Activated CD4-positive, alpha-beta memory T cell treated with anti-CD3 and anti-CD28 coated beads for 36 hours (primary cell): ENCODE measurements around the gene EYA3. TPM values are rescaled to one million over a fixed set of nuclear protein-coding genes. Genes with fewer than 3 reads are reported as not detected.
A peak's percentile ranks its signal among the peaks of the same experiment; 100 is the strongest.

Experiments used
- CTCF ChIA-PET: fragments of 350-600 bp; sonication (Branson Sonifier 250); formaldehyde crosslinking; loops from one replicate; lab custom pipeline; 2021; ENCODE audit warnings: antibody characterized with exemption, inconsistent platforms; lab: Charles Lee
- POLR2A ChIA-PET: fragments of 350-600 bp; sonication (Branson Sonifier 250); formaldehyde crosslinking; loops from one replicate; lab custom pipeline; 2021; ENCODE audit warnings: antibody characterized with exemption; lab: Charles Lee
- DNase-seq: peaks from one replicate; pipeline ENCODE4 v3.0.0-alpha.2; 2020
- H3K27ac Mint-ChIP-seq: one replicate; pipeline ENCODE4 v1.8.0; 2021; ENCODE audit warnings: mixed read lengths
- H3K27me3 Mint-ChIP-seq: one replicate; pipeline ENCODE4 v1.8.0; 2021; ENCODE audit warnings: mixed read lengths
- H3K36me3 Mint-ChIP-seq: one replicate; pipeline ENCODE4 v1.8.0; 2021; ENCODE audit warnings: mixed read lengths
- H3K4me1 Mint-ChIP-seq: one replicate; pipeline ENCODE4 v1.8.0; 2021; ENCODE audit warnings: low read depth, mixed read lengths
- H3K4me3 Mint-ChIP-seq: one replicate; pipeline ENCODE4 v1.8.0; 2021; ENCODE audit warnings: mild to moderate bottlenecking, mixed read lengths
- H3K9me3 Mint-ChIP-seq: one replicate; pipeline ENCODE4 v1.8.0; 2021; ENCODE audit warnings: mixed read lengths
- intact Hi-C: fragments of 100-400 bp; cut with micrococcal nuclease; formaldehyde crosslinking; loops from one replicate; pipeline ENCODE4 v1.15.1; 2023
- total RNA-seq, 2 experiments: library from RNA; stranded (reverse); gene quantifications; one replicate each; pipeline ENCODE4 v1.2.3, GENCODE V29; 2021

Gene EYA3
- total RNA-seq, 2 experiments from 2014 or later = 26.4 to 27.4 TPM

DNA sequence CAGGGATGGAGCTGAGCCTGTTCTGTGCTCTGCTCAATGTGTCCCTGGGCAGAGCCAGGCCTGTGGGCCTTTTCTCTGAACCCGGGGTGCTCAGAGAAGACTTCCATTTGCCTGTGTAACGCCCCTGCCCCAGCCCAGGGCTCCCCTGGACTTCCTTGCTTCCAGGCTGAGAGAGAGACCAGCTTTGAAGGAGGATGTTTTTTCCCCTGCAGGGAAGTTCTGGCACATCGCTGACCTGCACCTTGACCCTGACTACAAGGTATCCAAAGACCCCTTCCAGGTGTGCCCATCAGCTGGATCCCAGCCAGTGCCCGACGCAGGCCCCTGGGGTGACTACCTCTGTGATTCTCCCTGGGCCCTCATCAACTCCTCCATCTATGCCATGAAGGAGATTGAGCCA lies 143.4 kb downstream of the EYA3 start:
- intact Hi-C loops = no loop called here
- Mint-ChIP-seq H3K4me3 (no peak overlapping the region), H3K27me3 (no peaks in the 10 kb centered on the region), H3K36me3 (no peaks in the 10 kb centered on the region), H3K9me3 (no peaks in the 10 kb centered on the region), H3K27ac (no peak overlapping the region), H3K4me1 (peaks cover 22% of the 10 kb centered on the region)
- no peak for DNase-seq
- ChIA-PET CTCF (interaction anchor here (0.8 to 1.2 kb wide), 2 partner anchors 34 to 87 kb away, joined by 3 to 4 read pairs; no protein-coding TSS in a partner anchor), POLR2A (interaction anchor here (1.1 kb wide), 2 partner anchors 15 to 33 kb away, joined by 4 read pairs; partner anchors contain the start of gene XKR8)

DNA sequence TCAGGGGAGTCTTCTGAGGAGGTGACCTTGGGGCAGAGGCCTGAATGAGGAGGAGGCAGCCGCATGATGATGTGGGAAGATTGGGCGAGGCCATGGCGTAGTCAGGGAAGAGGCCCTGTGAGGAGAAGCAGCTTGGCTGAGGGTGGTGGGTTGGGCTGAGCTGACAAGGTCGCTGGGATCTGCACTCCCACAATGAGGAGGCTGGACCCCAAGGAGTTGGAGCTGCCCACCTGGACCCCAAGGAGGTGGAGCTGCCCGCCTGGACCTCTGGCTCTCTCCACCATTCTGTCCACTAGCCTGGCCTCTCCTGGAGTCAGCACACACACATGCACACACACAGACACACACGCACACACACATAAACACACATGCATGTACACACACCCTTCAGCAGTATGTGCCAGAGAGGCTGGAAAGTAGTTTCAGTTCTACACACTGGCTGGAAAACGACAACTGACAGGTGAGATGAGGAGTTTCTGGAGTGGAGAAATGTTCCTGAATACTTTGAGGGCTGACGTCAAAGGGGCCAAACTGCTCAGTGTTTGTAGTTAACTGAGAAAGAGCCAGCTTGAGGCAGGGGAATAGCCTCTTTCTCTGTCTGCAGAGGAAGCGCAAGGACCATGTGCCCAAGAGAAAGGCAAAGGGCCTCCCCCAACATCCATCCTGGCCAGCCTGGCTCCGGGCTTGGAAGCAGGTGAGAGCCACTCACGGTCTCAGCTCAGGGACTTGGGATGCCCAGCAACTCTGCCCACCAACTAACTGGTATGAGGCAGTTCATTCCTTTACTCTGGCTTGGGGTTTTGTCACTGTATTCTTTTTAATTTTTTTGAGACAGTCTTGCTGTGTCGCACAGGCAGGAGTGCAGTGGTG lies 146.5 kb downstream of the EYA3 start:
- Mint-ChIP-seq H3K27me3 (no peaks in the 10 kb centered on the region), H3K9me3 (no peaks in the 10 kb centered on the region), H3K27ac (no peak overlapping the region), H3K4me1 (peaks cover 24% of the 10 kb centered on the region), H3K36me3 (no peaks in the 10 kb centered on the region), H3K4me3 (no peak overlapping the region)
- intact Hi-C loops = no loop called here
- no peak for DNase-seq
- CTCF ChIA-PET = interaction anchor here (0.8 to 3.5 kb wide), 6 partner anchors 11 to 85 kb away, joined by 4 to 28 read pairs (median 12); partner anchors contain the start of gene XKR8
- POLR2A ChIA-PET = no interaction called here

DNA sequence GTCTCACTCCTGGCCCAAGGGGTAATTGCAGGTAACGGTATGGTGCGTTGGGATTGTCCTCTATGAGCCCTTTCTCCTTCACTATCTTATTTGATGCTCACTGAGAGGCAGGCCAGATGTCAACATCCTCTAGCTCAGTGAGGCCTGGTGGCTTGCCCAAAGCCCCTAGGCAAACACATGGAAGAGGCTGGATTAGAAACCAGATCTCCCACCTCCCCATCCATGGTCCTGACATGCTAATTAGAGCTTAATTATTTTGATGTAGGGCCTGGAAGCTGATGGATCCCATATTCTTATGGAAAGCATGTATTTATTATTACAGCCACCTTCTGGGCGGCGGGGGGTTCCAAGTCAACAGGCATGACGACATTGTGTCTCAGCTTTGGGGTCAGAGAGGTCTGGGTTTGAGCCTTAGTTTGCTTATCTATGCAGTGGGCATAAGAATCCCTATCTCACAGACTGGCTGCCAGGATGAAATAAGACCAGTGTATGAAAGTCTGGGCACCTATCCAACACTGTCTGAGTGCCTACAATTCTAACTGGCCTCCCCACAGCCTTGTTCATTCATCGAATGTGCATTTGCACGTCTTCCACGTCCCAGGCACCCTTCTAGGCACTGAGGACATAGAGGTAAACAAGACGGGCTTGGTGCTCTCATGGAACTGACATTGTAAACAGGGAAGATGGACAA lies 147.4 kb downstream of the EYA3 start:
- Mint-ChIP-seq H3K4me1 (peaks cover 24% of the 10 kb centered on the region), H3K4me3 (no peak overlapping the region), H3K27ac (no peak overlapping the region), H3K9me3 (no peaks in the 10 kb centered on the region), H3K27me3 (no peaks in the 10 kb centered on the region), H3K36me3 (no peaks in the 10 kb centered on the region)
- ChIA-PET CTCF (interaction anchor here (0.6 to 3.5 kb wide), 21 partner anchors 10 to 268 kb away, joined by 3 to 28 read pairs (median 4); partner anchors contain the start of genes EYA3, THEMIS2 and XKR8), POLR2A (no interaction called here)
- intact Hi-C loops = loop anchor here (1.0 kb wide), 1 partner anchor 150 kb away; no protein-coding TSS in a partner anchor
- no peak for DNase-seq

DNA sequence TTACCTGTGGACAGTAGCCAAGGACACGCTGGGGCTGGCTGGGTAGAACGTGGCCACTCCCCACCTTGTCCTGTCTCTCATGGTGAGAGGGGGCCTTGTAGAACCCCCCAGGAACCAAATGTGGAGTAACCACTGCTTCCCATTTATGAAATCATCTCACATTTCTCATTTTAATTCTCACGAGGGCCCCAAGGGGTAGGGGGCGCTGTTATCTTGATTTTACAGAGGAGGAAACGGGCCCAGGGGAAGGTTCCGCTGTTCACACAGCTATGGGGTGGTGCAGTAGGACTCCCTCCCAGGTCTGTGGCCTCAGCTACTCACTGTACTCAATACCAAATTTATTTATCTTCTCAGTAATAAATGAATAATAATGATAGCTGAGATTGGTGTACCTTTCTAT lies 148.1 kb downstream of the EYA3 start:
- peak; percentile 84 for DNase-seq
- ChIA-PET POLR2A (no interaction called here), CTCF (interaction anchor here (0.6 to 3.5 kb wide), 20 partner anchors 10 to 269 kb away, joined by 3 to 28 read pairs (median 4); partner anchors contain the start of genes EYA3, THEMIS2 and XKR8)
- H3K27me3 Mint-ChIP-seq = peaks cover 7% of the 10 kb centered on the region
- H3K4me1 Mint-ChIP-seq = peaks cover 25% of the 10 kb centered on the region
- no peaks in the 10 kb centered on the region for H3K9me3 Mint-ChIP-seq
- H3K27ac Mint-ChIP-seq = peak overlapping the region; percentile 54
- no peaks in the 10 kb centered on the region for H3K36me3 Mint-ChIP-seq
- H3K4me3 Mint-ChIP-seq = no peak overlapping the region
- intact Hi-C loops = loop anchor here (1.0 kb wide), 1 partner anchor 151 kb away; no protein-coding TSS in a partner anchor

DNA sequence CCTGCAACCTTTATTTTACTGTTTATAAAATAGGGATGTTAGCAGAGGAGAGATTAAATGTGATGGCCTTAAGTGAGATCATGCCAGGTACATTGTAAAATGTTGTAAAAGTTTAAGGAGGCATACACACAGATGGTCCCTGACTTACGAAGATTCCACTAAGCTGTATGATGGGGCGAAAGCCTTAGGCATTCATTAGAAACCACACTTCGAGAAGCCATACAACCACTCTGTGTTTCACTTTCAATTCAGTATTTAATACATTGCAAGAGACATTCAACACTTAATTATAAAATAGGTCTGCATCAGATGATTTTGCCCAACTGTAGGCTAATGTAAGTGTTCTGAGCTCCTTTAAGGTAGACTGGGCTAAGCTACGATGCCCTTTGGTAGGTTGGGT lies 149.9 kb downstream of the EYA3 start:
- Mint-ChIP-seq H3K27me3 (peaks cover 9% of the 10 kb centered on the region), H3K4me3 (no peak overlapping the region), H3K27ac (no peak overlapping the region), H3K9me3 (no peaks in the 10 kb centered on the region), H3K36me3 (no peaks in the 10 kb centered on the region), H3K4me1 (peaks cover 21% of the 10 kb centered on the region)
- POLR2A ChIA-PET = no interaction called here
- CTCF ChIA-PET = interaction anchor here (0.8 to 2.3 kb wide), 3 partner anchors 13 to 81 kb away, joined by 4 to 8 read pairs (median 5); no protein-coding TSS in a partner anchor
- intact Hi-C loops = no loop called here
- no peak for DNase-seq

DNA sequence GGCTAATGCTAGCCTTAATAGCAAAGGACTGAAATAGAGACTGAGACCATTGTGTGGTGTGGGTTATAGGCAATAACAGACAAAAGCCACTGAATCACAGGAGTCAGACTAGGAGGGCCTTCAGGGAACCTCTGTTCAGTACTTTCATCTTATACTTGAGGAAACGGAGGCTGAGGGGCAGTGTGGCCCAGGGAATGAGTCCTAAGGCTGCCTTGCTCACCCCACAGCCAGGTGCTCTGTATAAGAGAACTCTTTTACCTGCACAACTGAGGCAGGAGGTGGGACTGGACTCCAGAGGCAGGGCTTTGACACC lies 150.9 kb downstream of the EYA3 start:
- DNase-seq = no peak
- Mint-ChIP-seq H3K27ac (no peak overlapping the region), H3K36me3 (no peaks in the 10 kb centered on the region), H3K9me3 (no peaks in the 10 kb centered on the region), H3K4me1 (peaks cover 13% of the 10 kb centered on the region), H3K4me3 (no peak overlapping the region), H3K27me3 (peaks cover 11% of the 10 kb centered on the region)
- ChIA-PET CTCF (interaction anchor here (2.0 to 2.3 kb wide), 2 partner anchors 14 to 80 kb away, joined by 5 to 8 read pairs; no protein-coding TSS in a partner anchor), POLR2A (no interaction called here)
- intact Hi-C loops = no loop called here

DNA sequence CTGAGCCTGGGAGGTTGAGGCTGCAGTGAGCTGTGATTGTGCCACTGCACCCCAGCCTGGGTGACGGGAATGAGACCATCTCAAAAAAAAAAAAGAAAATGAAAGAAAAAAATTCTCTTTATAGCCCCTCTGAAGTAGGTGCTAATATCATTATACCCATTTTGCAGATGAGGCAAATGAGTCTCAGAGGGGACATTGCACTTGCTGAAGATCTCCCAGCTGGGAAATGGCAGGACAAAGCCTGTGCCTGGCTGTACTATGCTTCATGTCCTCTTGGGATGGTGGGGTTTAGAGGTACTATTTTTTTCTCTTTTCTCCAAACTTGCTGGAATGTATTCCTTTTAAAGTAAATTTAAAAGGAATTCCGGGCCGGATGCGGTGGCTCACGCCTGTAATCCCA lies 152.0 kb downstream of the EYA3 start:
- CTCF ChIA-PET = interaction anchor here (0.7 kb wide), 1 partner anchor 1401 kb away, joined by 3 read pairs; no protein-coding TSS in a partner anchor
- POLR2A ChIA-PET = no interaction called here
- no peak for DNase-seq
- intact Hi-C loops = no loop called here
- Mint-ChIP-seq H3K9me3 (no peaks in the 10 kb centered on the region), H3K4me1 (peaks cover 13% of the 10 kb centered on the region), H3K27me3 (peaks cover 12% of the 10 kb centered on the region), H3K4me3 (no peak overlapping the region), H3K27ac (no peak overlapping the region), H3K36me3 (no peaks in the 10 kb centered on the region)

DNA sequence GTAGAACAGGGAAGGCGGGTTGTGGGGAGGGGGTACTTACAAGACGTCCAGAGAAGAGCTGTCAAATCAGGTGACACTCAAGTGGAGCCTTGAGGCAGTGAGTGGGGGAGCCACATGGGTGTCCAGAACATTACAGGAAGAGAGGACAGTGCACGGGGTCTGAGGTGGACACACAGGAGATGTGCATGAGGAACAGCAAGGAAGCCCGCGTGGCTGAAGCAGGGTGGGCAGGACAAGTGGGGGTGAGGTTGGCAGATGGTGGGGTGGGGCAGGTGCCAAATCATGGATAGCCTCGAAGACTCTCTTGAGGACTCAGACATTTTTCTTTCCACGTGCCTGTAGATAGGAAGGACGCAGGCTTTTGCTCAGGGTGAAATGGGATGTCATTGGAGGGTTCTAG lies 152.7 kb downstream of the EYA3 start:
- H3K27ac Mint-ChIP-seq = no peak overlapping the region
- DNase-seq = no peak
- POLR2A ChIA-PET = no interaction called here
- peaks cover 12% of the 10 kb centered on the region for H3K27me3 Mint-ChIP-seq
- peaks cover 12% of the 10 kb centered on the region for H3K4me1 Mint-ChIP-seq
- CTCF ChIA-PET = interaction anchor here (0.7 to 1.1 kb wide), 3 partner anchors 12 to 1400 kb away, joined by 3 to 4 read pairs (median 3); no protein-coding TSS in a partner anchor
- no peak overlapping the region for H3K4me3 Mint-ChIP-seq
- H3K36me3 Mint-ChIP-seq = no peaks in the 10 kb centered on the region
- intact Hi-C loops = no loop called here
- no peaks in the 10 kb centered on the region for H3K9me3 Mint-ChIP-seq

DNA sequence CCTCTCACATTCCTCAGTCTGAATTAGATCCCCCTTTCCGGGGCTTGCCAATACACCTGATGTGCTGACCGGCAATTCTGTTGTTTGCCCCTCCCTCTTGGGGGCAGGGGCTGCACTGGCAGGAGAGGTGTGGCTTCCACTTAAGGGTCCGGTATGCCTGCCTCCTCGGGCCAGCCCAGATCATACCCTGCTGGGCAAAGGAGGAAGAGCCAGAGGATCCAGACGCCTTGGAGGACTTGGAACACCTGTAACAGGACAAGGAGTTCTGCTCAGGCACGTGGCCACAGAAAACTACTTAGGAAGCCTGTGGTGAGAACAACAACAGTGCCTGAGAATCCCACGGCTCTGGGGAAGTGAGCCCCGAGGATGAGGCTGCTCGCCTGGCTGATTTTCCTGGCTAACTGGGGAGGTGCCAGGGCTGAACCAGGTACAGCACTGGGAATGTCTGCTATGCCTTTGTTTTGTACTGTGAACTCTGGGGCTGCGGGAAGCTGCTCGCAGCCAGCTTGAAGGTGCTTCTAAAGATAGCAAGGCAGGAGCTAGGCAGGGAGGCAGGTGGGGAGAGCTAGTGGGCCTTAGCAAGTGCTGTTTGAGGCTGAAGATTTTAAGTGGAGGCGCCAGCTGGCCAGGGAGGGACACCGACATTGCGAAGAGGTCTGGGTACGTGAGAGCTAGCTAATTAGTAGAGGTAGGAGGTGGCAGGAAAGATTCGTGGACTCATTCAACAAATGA lies 153.4 kb downstream of the EYA3 start, which contains the start of gene SMPDL3B:
Gene SMPDL3B (plus strand): TSS at position 183 of the 732 bp plus-strand sequence. CDS start 184 bp downstream, at position 367.
- Mint-ChIP-seq H3K9me3 (no peaks in the 10 kb centered on the region), H3K27ac (no peak within 1 kb of the TSS), H3K4me3 (peak within 1 kb of the TSS; percentile 3), H3K4me1 (peaks cover 5% of the 10 kb centered on the region), H3K27me3 (peaks cover 12% of the 10 kb centered on the region), H3K36me3 (no peaks in the 10 kb centered on the region)
- CTCF ChIA-PET = interaction anchor here (0.6 to 1.1 kb wide), 3 partner anchors 11 to 836 kb away, joined by 3 to 5 read pairs (median 4); no protein-coding TSS in a partner anchor
- intact Hi-C loops = no loop called here
- POLR2A ChIA-PET = interaction anchor here (0.6 kb wide), 1 partner anchor 13 kb away, joined by 6 read pairs; no protein-coding TSS in a partner anchor
- DNase-seq = no peak

DNA sequence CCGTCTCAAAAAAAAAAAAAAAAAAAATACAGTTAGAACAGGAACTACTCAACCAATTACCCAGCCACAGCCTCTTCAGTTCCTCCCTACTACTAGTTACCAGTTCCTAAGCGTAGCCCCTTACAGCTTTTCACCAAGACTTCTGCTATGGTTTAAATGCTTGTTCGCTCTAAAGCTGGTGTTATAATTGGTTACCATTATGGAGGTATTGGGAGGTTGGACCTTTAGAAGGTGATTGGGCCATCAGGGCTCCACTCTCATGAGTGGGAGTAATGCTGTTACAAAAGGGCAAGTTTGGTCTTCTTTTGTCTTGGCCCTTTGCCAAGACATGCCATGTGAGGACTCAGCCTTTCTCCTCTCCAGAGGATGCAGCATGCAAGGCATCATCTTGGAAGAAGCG lies 156.7 kb downstream of the EYA3 start:
- no peak for DNase-seq
- intact Hi-C loops = no loop called here
- CTCF ChIA-PET = interaction anchor here (3.0 kb wide), 1 partner anchor 9 kb away, joined by 12 read pairs; no protein-coding TSS in a partner anchor
- no peak overlapping the region for H3K27ac Mint-ChIP-seq
- H3K27me3 Mint-ChIP-seq = peaks cover 12% of the 10 kb centered on the region
- H3K4me1 Mint-ChIP-seq = peaks cover 4% of the 10 kb centered on the region
- H3K4me3 Mint-ChIP-seq = no peak overlapping the region
- no peaks in the 10 kb centered on the region for H3K9me3 Mint-ChIP-seq
- POLR2A ChIA-PET = no interaction called here
- no peaks in the 10 kb centered on the region for H3K36me3 Mint-ChIP-seq

DNA sequence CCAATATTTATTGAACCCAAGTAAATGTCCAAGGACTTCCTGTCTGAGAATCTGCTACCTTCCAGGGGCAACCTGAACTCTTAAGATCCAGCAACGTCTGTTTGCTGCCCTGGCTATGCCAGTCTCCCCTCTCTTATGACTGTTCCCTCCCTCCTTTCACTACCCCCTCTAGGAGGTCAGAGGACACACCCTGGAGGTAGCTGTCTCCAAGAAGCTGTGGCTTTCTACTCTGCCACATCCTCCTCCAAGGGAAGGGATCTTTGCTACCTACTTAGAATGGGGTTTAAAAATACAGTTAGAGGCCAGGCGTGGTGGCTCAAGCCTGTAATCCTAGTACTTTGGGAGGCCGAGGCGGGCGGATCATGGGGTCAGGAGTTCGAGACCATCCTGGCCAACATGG lies 157.2 kb downstream of the EYA3 start:
- ChIA-PET CTCF (interaction anchor here (3.0 kb wide), 1 partner anchor 10 kb away, joined by 12 read pairs; no protein-coding TSS in a partner anchor), POLR2A (no interaction called here)
- Mint-ChIP-seq H3K27me3 (peaks cover 12% of the 10 kb centered on the region), H3K9me3 (no peaks in the 10 kb centered on the region), H3K36me3 (no peaks in the 10 kb centered on the region), H3K4me1 (peaks cover 4% of the 10 kb centered on the region), H3K27ac (no peak overlapping the region), H3K4me3 (no peak overlapping the region)
- intact Hi-C loops = no loop called here
- no peak for DNase-seq
